Right cardiac atrium (tissue), 5 donors: ENCODE results near the gene IRX4. TPM values are rescaled to one million over a fixed set of nuclear protein-coding genes. Genes with fewer than 3 reads are reported as not detected.

Source experiments
- ATAC-seq, 2 donors: fragments of 200-7000 bp; cut with Tn5 transposase; one replicate each; pipeline versions ENCODE4 v1.8.0 to v1.9.1; 2020; ENCODE audit warnings: moderate library complexity in 2 of 2, mild to moderate bottlenecking in 1 of 2
- DNase-seq, 3 donors: peaks; one replicate each; pipeline ENCODE4 v3.0.0-alpha.2; 2020
- H3K27ac ChIP-seq: one replicate; pipeline ENCODE4 v1.5.1; 2013; ENCODE audit warnings: mild to moderate bottlenecking, low read length, control low read depth, moderate library complexity
- H3K27me3 ChIP-seq: one replicate; pipeline ENCODE4 v1.6.1; 2013; ENCODE audit not compliant: control insufficient read depth, insufficient read depth
- H3K4me1 ChIP-seq: one replicate; pipeline ENCODE4 v1.6.1; 2013; ENCODE audit warnings: low read length; ENCODE audit not compliant: control insufficient read depth, insufficient read depth
- H3K4me3 ChIP-seq: one replicate; pipeline ENCODE4 v1.5.1; 2013; ENCODE audit warnings: low read length, control low read depth
- H3K9me3 ChIP-seq: one replicate; pipeline ENCODE4 v1.6.1; 2013; ENCODE audit warnings: low read length; ENCODE audit not compliant: control insufficient read depth
- WGBS: extraction: QIAGEN DNeasy Blood & Tissue Kit; methylation state at CpG from one replicate; pipeline ENCODE4 v1.1.7; 2013; 5-methylcytosine and 5-hydroxymethylcytosine counted together
- intact Hi-C, 4 donors: fragments of 100-400 bp; cut with DNase I; formaldehyde crosslinking; loops; one replicate each; pipeline versions ENCODE4 v1.11.0 to v1.14.0; 2022 to 2023
- polyA plus RNA-seq: library from polyadenylated mRNA; stranded (reverse); fragments of 200-250 nt; gene quantifications from one replicate; pipeline ENCODE4 v1.2.3, GENCODE V29; 2013
- total RNA-seq, 4 donors: library from RNA; stranded (reverse); fragmentation: NEBNext Ultra II Directional; extraction: Animal tissue kit (Norgen Biotek cat#: 25700); gene quantifications; one replicate each; pipeline ENCODE4 v1.2.1, GENCODE V29; 2021
- donor health status: healthy with polysubstance abuse.
- donor health status: DM: no; HTN: yes; CAD: no.
- donor health status: DM: no; HTN: no; CAD: no.
- donor health status: DM: no; HTN: yes; CAD: no; lungs with severe emphysema.
- donor health status: DM: yes; HTN: yes; CAD: no.

Gene IRX4
- total and polyA plus RNA-seq, 5 donors: 0.21 TPM; not detected in 4

GRCh38 chr5:1883120-1883924 lies 597 bp upstream of the IRX4 start:
- H3K4me1 ChIP-seq: no peaks in the 10 kb centered on the region
- under 1% methylated on average over 78 of the region's 78 CpGs for WGBS
- intact Hi-C loops: no loop called here
- ATAC-seq: peak in 1 of 2 donors; percentile 43
- DNase-seq: peak in 2 of 3 donors; percentile 18 to 42
- H3K4me3 ChIP-seq: peak overlapping the region; percentile 43
- no peaks in the 10 kb centered on the region for H3K27me3 ChIP-seq
- H3K9me3 ChIP-seq: no peaks in the 10 kb centered on the region
- H3K27ac ChIP-seq: no peak overlapping the region

- no peaks in the 10 kb centered on the region for H3K4me1 ChIP-seq
- DNase-seq (peak in 1 of 3 donors; percentile 37), ATAC-seq (no peak)
- intact Hi-C loops: no loop called here
- H3K9me3 ChIP-seq: no peaks in the 10 kb centered on the region
- H3K27me3 ChIP-seq: no peaks in the 10 kb centered on the region
- H3K27ac ChIP-seq: no peak overlapping the region
- H3K4me3 ChIP-seq: peak overlapping the region; percentile 43
- WGBS: 8% methylated on average over 59 of the region's 59 CpGs
Observed at GRCh38 chr5:1881731-1882336, 891 bp downstream of the IRX4 start.

GRCh38 chr5:1881098-1881572 lies 1.6 kb downstream of the IRX4 start:
- no peaks in the 10 kb centered on the region for H3K27me3 ChIP-seq
- H3K27ac ChIP-seq: no peak overlapping the region
- DNase-seq (no peak), ATAC-seq (no peak)
- no peaks in the 10 kb centered on the region for H3K9me3 ChIP-seq
- intact Hi-C loops: no loop called here
- 5% methylated on average over 10 of the region's 10 CpGs for WGBS
- H3K4me1 ChIP-seq: no peaks in the 10 kb centered on the region
- no peak overlapping the region for H3K4me3 ChIP-seq

GRCh38 chr5:1880377-1881025 lies 2.2 kb downstream of the IRX4 start:
- no peaks in the 10 kb centered on the region for H3K9me3 ChIP-seq
- intact Hi-C loops: no loop called here
- no peaks in the 10 kb centered on the region for H3K27me3 ChIP-seq
- H3K4me1 ChIP-seq: no peaks in the 10 kb centered on the region
- no peak overlapping the region for H3K27ac ChIP-seq
- WGBS: 16% methylated on average over 19 of the region's 19 CpGs
- H3K4me3 ChIP-seq: no peak overlapping the region
- no peak for ATAC-seq
- DNase-seq: peak in 1 of 3 donors; percentile 11

- Histone ChIP-seq H3K4me3 (no peak overlapping the region), H3K27ac (no peak overlapping the region), H3K4me1 (no peaks in the 10 kb centered on the region), H3K27me3 (no peaks in the 10 kb centered on the region), H3K9me3 (no peaks in the 10 kb centered on the region)
- intact Hi-C loops: no loop called here
- 11% methylated on average over 48 of the region's 48 CpGs for WGBS
- ATAC-seq (no peak), DNase-seq (peak in 2 of 3 donors; percentile 27 to 38)
Observed at GRCh38 chr5:1879292-1880263, 3.1 kb downstream of the IRX4 start.

GRCh38 chr5:1878050-1878849 lies 4.5 kb downstream of the IRX4 start:
- H3K9me3 ChIP-seq: no peaks in the 10 kb centered on the region
- no peaks in the 10 kb centered on the region for H3K27me3 ChIP-seq
- no peak overlapping the region for H3K4me3 ChIP-seq
- H3K27ac ChIP-seq: no peak overlapping the region
- intact Hi-C loops: no loop called here
- ATAC-seq: no peak
- no peaks in the 10 kb centered on the region for H3K4me1 ChIP-seq
- DNase-seq: peak in 2 of 3 donors; percentile 33 to 34
- 2% methylated on average over 79 of the region's 79 CpGs for WGBS

- H3K27me3 ChIP-seq: no peaks in the 10 kb centered on the region
- WGBS: 10% methylated on average over 46 of the region's 46 CpGs
- H3K9me3 ChIP-seq: no peaks in the 10 kb centered on the region
- H3K27ac ChIP-seq: no peak overlapping the region
- intact Hi-C loops: no loop called here
- no peaks in the 10 kb centered on the region for H3K4me1 ChIP-seq
- H3K4me3 ChIP-seq: no peak overlapping the region
- ATAC-seq (no peak), DNase-seq (peak in 2 of 3 donors; percentile 7 to 51)
Observed at GRCh38 chr5:1877103-1878049, 5.3 kb downstream of the IRX4 start.

GRCh38 chr5:1876660-1877064 lies 6.1 kb downstream of the IRX4 start:
- ATAC-seq: no peak
- 4% methylated on average over 43 of the region's 43 CpGs for WGBS
- no peak overlapping the region for H3K4me3 ChIP-seq
- no peak overlapping the region for H3K27ac ChIP-seq
- no peaks in the 10 kb centered on the region for H3K27me3 ChIP-seq
- H3K4me1 ChIP-seq: no peaks in the 10 kb centered on the region
- DNase-seq: peak in 2 of 3 donors; percentile 13 to 33
- intact Hi-C loops: no loop called here
- no peaks in the 10 kb centered on the region for H3K9me3 ChIP-seq
